K562 (cell line): ENCODE results near the gene FAM219B. TPM values are rescaled to one million over a fixed set of nuclear protein-coding genes. Genes with fewer than 3 reads are reported as not detected.

Experiments
- ATF6 ChIP-seq: sonication (generic); formaldehyde crosslinking; IDR thresholded peaks from 2 replicates; pipeline ENCODE4 v1.4.0; 2020; ENCODE audit warnings: mild to moderate bottlenecking, missing genetic modification reagents
- E4F1 ChIP-seq: fragments of 250-450 bp; sonication (Bioruptor Pico); IDR thresholded peaks from 2 replicates; pipeline ENCODE4 v1.5.0; 2021; ENCODE audit warnings: mild to moderate bottlenecking, borderline replicate concordance
- HNRNPLL ChIP-seq: fragments of 200-400 bp; formaldehyde crosslinking; IDR thresholded peaks from 2 replicates; pipeline ENCODE4 v1.6.1; 2017; ENCODE audit warnings: low read length, low read depth, mild to moderate bottlenecking; ENCODE audit not compliant: poor library complexity, severe bottlenecking
- MAFF ChIP-seq: IDR thresholded peaks from 2 replicates; pipeline ENCODE4 v1.6.1; 2012; ENCODE audit warnings: low read length, improper control_type of control experiment
- MEF2A ChIP-seq: IDR thresholded peaks from 2 replicates; pipeline ENCODE4 v1.6.1; 2011; ENCODE audit warnings: low read depth, mild to moderate bottlenecking, low read length, moderate library complexity; ENCODE audit not compliant: control insufficient read depth
- POLR2B ChIP-seq: fragments of 450-650 bp; IDR thresholded peaks from 2 replicates; pipeline ENCODE4 v1.6.1; 2018; ENCODE audit warnings: low read depth; ENCODE audit not compliant: partially characterized antibody
- PRPF4 ChIP-seq: fragments of 200-400 bp; formaldehyde crosslinking; IDR thresholded peaks from one replicate; pipeline ENCODE4 v1.6.1; 2017; ENCODE audit warnings: low read length, low read depth, mild to moderate bottlenecking; ENCODE audit not compliant: insufficient read depth, poor library complexity, severe bottlenecking
- RBM14 ChIP-seq: fragments of 200-400 bp; formaldehyde crosslinking; IDR thresholded peaks from 2 replicates; pipeline ENCODE4 v1.6.1; 2018; ENCODE audit warnings: low read depth, mild to moderate bottlenecking, low read length, moderate library complexity, borderline replicate concordance; ENCODE audit not compliant: insufficient read depth
- SETDB1 ChIP-seq: IDR thresholded peaks from one replicate; pipeline ENCODE4 v1.6.1; 2012; ENCODE audit warnings: low read length, control low read depth, inconsistent platforms
- SRSF1 ChIP-seq: fragments of 200-400 bp; formaldehyde crosslinking; IDR thresholded peaks from 2 replicates; pipeline ENCODE4 v1.6.1; 2017; ENCODE audit warnings: mild to moderate bottlenecking, low read depth, low read length, moderate library complexity
- TAF15 ChIP-seq: fragments of 200-400 bp; formaldehyde crosslinking; IDR thresholded peaks from 2 replicates; pipeline ENCODE4 v1.6.1; 2017; ENCODE audit warnings: mild to moderate bottlenecking, low read depth, low read length, moderate library complexity
- U2AF2 ChIP-seq: fragments of 200-400 bp; formaldehyde crosslinking; optimal IDR thresholded peaks from 2 replicates; pipeline ENCODE3; 2017; ENCODE audit warnings: low read depth, mild to moderate bottlenecking, low read length
- ZNF232 ChIP-seq: sonication (generic); formaldehyde crosslinking; IDR thresholded peaks from 2 replicates; pipeline ENCODE4 v1.8.0; 2022; ENCODE audit warnings: mild to moderate bottlenecking, missing genetic modification reagents
- ZNF24 ChIP-seq: fragments of 450-650 bp; IDR thresholded peaks from 2 replicates; pipeline ENCODE4 v1.6.1; 2016
- ZNF449 ChIP-seq: fragments of 250-450 bp; sonication (Bioruptor Pico); IDR thresholded peaks from 2 replicates; pipeline ENCODE4 v1.8.0; 2022; ENCODE audit warnings: moderate library complexity, mild to moderate bottlenecking, inconsistent platforms
- ZNF583 ChIP-seq: fragments of 250-450 bp; sonication (Bioruptor Pico); IDR thresholded peaks from 2 replicates; pipeline ENCODE4 v1.4.0; 2020
- ZNF655 ChIP-seq: fragments of 250-450 bp; sonication (Bioruptor Pico); IDR thresholded peaks from 2 replicates; pipeline ENCODE4 v1.5.0; 2021
- polyA plus RNA-seq, 8 experiments: library from polyadenylated mRNA; depleted of rRNA in 4 of 8; stranded (reverse) in 5 of 8; unstranded in 3 of 8; fragments of >200 nt; fragmentation: Nextera tagmentation in 2 of 8; fragmentation: Illumina TruSeq in 1 of 8; extraction: Ambion mirVana in 2 of 8; extraction: Trizol in 1 of 8; gene quantifications; 2 replicates each; pipeline versions ENCODE4 v1.2.1 to v1.2.3, GENCODE V29; 2011 to 2014; ENCODE audit warnings: inconsistent platforms in 1 of 8, missing spikeins in 1 of 8
- total RNA-seq, 7 experiments: library from RNA; depleted of rRNA in 6 of 7; stranded (reverse); fragments of >200 nt in 6 of 7; fragmentation: Illumina TruSeq in 2 of 7; extraction: Trizol in 2 of 7; gene quantifications; 2 replicates each; pipeline versions ENCODE4 v1.2.1 to v1.2.3, GENCODE V29; 2011 to 2021; ENCODE audit warnings: low replicate concordance in 1 of 7

The FAM219B gene
- total and polyA plus RNA-seq, 9 of the 15 experiments (the other 6 are each of a cell fraction or from before 2014, with no cell fraction given): 6.8 to 50.4 (median 29.4) TPM

GRCh38 chr15:74937590-74938371 lies 31.1 kb upstream of the FAM219B start, which contains the start of gene COX5A (continued):
- no peak for TF ChIP-seq ZNF449 (CRISPR knock-in tag)
- TF ChIP-seq RBM14: no peak
- TF ChIP-seq ZNF583 (CRISPR knock-in tag): no peak
- TF ChIP-seq PRPF4: peak; percentile 71
- TF ChIP-seq ZNF655: no peak
- TF ChIP-seq TAF15: no peak
- no peak for TF ChIP-seq E4F1
- peak; percentile 70 for TF ChIP-seq POLR2B
- no peak for TF ChIP-seq SETDB1
- TF ChIP-seq ZNF232 (CRISPR knock-in tag): no peak
- no peak for TF ChIP-seq SRSF1
- TF ChIP-seq U2AF2: no peak
- TF ChIP-seq ZNF24: peak; percentile 30; the same call in 1 of the 2 replicates
- TF ChIP-seq HNRNPLL: peak; percentile 77
- no peak for TF ChIP-seq MAFF
- TF ChIP-seq MEF2A: no peak
- TF ChIP-seq ATF6 (CRISPR knock-in tag): peak; percentile 92; the same call in 1 of the 2 replicates
